GM19438 (cell line): ENCODE data around the gene GTF2A2.
"Not testable (repeated sequence)": the region's sequence is repeated elsewhere in the genome, so short reads cannot be mapped to it uniquely, and the experiment has no call there.

Experiments
- ATAC-seq: cut with Tn5 transposase; IDR thresholded peaks from one replicate; pipeline ENCODE4 v1.9.1; 2021; ENCODE audit warnings: low read depth; ENCODE audit not compliant: unreplicated experiment

The GTF2A2 gene

DNA sequence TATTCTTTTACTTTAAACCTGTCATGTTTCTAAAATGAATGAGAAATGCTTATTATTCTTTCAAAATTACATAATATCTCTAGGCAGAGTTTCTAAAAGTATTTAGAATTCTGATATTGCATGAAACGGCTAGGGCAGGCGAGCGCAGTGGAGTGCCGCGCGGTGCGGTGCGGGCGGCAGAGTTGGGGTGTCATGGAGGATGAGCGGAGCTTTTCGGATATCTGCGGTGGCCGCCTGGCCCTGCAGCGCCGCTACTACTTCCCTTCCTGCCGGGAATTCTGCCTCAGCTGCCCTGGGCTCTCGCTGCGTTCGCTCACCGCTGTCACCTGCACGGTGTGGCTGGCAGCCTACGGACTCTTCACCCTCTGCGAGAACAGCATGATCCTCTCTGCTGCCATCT, 19.2 kb upstream of the GTF2A2 start:
- no peak for ATAC-seq

DNA sequence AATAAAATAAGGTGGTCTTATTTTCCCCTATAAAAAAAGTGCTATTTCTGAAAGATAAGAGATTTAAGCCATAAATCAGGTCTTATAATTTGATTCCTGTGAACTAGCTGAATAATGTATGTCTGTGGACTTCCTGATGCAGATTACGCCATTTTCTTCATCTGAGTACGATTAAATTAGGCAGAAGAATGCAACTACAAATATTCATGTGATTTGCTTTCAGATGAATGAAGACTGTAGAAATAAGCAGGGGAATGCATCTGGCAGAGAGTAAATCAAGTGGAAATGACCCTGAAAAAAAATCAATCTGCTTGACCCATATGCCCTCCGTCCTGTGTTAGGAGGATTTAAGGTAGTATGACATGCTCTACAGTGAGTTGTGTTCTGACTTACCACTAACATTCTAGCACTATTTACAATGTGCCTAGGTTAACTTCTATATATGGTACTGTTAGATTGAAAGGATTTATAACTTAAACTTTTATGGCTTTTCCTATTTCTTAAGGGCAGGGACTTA, 17.1 kb upstream of the GTF2A2 start:
- ATAC-seq = no peak

DNA sequence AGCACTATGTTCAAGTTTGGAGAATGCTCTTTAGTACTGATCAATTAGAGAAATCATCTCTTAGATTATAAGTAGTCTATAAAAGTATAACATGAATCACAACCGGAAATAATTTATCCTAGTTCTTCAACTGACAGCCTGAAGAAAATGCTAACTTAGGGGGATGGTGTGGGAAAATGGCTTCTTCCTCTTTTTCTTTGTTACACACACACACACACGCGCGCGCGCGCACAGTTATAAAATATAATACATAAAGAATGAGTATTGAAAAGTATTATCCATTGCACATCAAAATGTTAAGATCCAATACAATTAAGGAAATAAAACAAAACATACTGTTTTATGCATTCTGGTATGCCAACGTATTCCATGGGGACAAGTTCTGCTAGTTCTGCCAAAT, 11.2 kb upstream of the GTF2A2 start:
- no peak for ATAC-seq

DNA sequence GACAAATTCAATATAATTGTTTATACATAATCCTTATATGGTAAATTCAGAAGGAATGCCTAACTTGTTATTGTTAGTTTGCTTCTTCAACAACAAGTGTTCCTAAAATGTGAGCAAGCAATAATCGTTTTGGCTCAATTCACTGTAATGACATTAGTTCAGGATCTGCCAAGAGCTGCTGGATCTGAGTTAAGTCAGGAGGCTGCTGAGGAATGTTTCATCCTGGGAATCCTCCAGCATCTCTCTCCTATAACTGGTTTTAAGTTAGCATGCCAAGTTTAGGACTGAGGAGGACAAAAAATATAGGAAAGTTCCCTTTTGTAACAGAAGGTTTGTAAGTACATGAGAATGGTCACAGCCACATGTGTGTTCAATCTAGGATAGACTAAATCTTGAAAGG, 4.9 kb upstream of the GTF2A2 start:
- ATAC-seq = no peak

DNA sequence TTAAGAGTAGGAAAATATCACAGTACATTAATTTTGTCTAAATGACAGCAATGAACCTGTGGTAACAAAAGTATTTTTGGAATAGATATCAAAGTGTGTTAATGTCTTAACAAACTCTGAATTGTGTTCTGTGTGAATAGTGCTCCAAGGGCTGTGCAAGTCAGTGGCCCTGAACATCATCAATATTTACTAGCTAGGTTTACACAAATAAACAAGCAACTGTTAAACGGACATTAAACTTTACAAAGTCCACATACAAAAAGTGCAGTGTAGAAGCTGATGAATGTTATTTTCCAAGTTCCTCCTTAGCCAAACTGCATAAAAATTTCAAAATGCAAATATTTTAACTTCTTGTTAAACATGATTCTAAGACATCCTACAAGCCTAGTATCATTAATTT, 2.1 kb upstream of the GTF2A2 start:
- ATAC-seq = no peak

DNA sequence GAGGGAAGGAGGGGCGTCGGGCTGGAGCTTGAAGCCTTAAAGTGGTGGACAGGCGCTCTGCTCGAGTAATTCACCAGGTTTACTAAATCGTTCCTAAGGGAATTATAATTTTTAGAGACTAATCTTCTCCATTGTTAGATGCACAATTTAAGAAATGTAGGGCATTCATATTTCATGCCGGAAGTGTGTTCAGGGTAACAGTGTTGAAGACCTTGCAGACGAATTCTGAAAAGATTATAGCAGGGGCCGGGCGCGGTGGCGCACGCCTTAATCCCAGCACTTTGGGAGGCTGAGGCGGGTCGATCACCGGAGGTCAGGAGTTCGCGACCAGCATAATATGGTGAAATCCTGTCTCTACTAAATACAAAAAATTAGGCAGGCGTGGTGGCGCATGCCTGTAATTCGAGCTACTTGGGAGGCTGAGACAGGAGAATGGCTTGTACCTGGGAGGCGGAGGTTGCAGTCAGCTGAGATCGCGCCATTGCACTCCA, 365 bp upstream of the GTF2A2 start:
- ATAC-seq = no peak

DNA sequence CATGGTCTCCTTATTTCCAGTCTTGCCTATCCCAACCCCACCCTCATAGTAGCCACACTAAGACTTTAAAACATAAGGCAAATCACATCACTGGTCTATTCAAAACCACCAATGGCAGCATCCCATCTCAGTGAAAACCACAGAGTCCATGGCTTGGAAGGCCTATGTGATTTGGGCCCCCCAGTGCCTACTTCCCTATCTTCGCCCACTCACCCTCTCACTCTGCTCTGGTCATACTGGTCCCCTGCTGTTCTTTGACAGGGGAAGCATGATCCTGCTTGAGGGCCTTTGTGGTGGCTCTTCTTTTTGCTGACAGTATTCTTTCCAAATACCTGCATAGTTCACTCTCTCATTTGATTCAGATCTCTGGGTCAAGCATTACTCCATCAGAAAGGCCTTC, 3.3 kb downstream of the GTF2A2 start:
- no peak for ATAC-seq

DNA sequence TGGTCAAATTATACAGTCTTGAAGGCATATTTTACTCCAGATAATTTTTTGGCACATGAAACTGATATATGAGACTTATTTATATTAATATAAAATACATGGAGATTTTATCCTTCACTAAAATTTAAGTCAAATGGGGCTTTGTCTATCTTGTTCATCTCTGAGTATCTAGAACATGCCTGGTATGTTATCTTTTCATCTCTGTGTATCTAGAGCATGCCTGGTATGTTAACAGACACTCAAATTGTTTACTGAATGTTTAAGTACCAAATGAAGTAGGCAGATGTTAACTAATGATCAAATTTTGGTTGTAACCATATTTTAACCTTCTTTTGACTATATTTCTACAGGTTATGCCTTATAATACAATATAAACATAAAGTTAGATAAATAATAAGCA, 7.7 kb downstream of the GTF2A2 start:
- ATAC-seq = no peak

DNA sequence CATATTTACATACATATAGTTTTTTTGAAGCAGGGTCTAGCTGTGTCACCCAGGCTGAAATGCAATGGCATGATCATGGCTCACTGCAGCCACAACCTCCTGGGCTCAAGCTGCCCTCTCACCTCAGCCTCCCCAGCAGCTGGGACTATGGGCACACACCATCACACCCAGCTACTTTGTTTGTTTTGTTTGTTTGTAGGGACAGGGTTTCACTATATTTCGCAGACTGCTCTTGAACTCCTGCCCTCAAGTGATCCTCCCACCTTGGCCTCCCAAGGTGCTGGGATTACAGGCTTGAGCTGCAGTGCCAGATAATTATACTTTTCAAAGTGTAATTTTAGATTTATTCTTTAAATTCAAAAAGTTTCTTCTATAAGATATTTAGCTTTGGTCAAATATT, 10.2 kb downstream of the GTF2A2 start:
- no peak for ATAC-seq

DNA sequence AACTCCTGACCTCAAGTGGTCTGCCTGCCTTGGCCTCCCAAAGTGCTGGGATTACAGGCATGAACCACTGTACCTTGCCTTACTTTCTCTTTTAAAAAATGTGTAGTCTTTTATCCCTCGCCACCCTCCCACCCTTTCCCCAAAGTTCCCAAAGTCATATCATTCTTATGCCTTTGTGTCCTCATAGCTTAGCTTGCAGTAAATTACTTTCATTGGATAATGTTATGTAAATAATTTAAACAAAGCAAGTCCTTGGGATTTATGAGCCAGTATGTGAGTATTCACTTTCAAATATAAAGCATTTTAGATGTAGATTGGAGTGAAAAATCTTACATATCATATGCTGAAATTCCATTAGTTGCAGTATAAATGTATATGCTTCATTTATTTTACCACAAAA, 11.0 kb downstream of the GTF2A2 start:
- no peak for ATAC-seq

DNA sequence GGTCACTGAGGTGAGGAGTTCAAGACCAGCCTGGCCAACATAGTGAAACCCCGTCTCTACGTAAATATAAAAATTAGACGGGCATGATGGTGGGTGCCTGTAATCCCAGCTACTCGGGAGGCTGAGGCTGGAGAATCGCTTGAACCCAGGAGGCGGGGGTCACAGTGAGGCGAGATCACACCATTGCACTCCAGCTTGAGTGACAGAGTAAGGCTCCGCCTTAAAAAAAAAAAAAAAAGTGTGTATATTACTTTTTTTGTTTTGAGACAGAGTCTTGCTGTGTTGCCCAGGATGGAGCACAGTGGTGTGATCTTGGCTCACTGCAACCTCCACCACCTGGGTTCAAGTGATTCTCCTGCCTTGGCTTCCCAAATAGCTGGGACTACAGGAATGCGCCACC, 11.5 kb downstream of the GTF2A2 start:
- ATAC-seq = not testable (repeated sequence)

DNA sequence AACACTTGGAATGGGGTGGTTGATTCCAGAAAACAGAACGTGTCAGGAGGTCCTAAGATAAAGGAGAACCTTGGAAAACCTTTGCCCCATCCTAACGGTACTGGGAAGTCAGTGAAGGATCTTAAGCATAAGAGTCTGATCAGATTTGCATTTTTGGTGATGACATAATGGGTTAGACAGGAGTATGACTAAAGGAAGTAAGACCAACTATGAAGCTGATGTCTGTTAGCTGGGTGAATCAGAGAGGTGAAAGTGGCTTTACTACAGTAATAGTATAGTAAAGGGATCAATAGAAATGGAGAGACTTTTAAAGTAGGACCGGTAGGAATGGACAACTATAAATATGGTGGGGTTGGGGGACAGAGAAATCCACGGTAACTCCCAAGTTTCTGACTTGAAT, 12.6 kb downstream of the GTF2A2 start:
- no peak for ATAC-seq

DNA sequence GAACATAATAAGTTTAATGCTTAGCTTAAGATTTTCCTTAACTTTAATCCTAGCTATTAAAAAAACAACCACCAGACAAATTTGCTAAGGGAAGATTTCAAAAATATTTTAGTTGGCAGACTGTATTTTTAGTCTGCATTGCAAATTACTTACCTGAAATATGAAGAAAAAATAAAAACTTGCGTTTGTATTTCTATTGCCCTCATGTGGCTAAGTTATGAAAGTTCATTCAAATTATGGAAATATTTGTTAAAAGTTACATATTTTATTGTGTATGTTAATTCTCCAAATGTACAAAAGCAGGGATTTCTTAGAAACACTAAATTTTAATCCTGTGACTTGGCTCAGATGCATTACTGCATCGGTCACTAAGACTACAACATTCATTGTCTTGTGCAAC, 15.0 kb downstream of the GTF2A2 start:
- no peak for ATAC-seq

DNA sequence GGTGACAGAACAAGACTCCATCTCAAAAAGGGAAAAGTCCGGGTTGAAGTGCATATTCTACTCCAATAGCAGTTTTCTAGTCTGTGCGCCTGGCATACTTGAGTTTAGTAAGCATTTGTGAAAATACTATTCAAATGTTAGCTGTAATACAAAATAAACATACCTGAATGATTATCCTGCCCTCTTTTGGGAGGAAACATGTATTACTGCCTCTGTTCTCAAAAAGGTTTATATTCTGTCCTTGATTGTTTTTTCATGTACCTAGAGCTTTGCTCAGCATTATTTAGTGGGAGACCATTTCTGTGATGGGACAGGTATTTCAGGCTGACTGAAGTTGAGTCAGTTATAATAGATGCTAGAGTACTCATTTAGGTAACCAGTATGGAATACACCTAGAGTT, 19.8 kb downstream of the GTF2A2 start:
- ATAC-seq = not testable (repeated sequence)

DNA sequence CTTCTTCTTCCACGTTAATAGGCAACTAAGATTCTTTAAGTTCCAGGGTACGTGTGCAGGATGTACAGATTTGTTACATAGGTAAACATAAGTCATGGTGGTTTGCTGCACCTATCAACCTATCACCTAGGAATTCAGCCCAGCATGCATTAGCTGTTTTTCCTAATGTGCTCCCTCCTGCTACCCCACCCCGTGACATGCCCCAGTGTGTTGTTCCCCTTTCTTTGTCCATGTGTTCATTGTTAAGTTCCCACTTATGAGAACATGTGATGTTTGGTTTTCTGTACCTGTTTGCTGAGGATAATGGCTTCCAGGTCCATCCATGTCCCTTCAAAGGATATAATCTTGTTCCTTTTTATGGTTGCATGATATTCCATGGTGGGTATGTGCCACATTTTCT, 21.1 kb downstream of the GTF2A2 start:
- no peak for ATAC-seq

DNA sequence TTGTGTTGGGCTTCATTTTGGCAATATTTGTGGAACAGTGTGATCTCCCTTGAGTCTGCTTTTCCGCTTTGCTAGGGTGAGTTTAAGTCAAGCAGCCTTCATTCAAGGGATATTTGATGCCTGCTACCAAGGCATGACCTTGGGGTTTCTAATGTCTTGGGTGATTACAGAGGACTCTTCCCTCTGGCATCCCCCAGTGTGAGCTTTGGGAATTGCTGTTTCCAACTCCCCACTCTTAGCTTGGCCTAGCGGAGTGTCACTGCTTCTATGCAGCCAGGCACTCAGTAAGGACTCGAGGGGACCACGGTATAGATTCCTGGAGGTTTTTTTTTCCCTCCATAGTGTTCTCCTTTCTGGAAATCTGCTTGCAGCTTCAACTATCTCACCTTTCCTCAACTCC, 24.6 kb downstream of the GTF2A2 start:
- no peak for ATAC-seq

DNA sequence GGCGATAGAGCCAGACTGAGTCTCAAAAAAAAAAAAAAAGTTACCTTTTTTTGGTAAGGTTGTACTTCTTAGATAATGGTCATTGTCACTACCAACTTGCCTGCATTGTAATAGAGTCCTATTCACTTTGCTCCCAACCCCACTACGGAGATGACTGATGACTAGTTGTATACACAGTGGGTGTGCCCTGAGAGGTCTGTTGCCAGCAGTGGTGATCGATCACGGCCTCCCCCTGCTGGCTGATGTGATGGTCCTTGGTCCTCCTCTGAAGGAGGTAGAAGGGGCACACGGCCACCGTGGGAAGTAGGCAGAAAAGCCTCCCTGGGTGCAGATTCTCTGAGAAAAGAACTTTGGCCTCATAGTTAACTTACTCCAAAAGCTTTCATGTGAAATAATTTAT, 35.0 kb downstream of the GTF2A2 start:
- ATAC-seq = no peak

DNA sequence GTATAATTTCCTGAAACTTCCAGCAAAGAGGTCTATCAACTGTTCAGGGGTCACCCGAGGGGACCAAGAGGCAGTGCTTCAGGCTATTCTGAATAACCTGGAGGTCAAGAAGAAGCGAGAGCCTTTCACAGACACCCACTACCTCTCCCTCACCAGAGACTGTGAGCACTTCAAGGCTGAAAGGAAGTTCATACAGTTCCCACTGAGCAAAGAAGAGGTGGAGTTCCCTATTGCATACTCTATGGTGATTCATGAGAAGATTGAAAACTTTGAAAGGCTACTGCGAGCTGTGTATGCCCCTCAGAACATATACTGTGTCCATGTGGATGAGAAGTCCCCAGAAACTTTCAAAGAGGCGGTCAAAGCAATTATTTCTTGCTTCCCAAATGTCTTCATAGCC, 38.9 kb downstream of the GTF2A2 start:
- no peak for ATAC-seq

DNA sequence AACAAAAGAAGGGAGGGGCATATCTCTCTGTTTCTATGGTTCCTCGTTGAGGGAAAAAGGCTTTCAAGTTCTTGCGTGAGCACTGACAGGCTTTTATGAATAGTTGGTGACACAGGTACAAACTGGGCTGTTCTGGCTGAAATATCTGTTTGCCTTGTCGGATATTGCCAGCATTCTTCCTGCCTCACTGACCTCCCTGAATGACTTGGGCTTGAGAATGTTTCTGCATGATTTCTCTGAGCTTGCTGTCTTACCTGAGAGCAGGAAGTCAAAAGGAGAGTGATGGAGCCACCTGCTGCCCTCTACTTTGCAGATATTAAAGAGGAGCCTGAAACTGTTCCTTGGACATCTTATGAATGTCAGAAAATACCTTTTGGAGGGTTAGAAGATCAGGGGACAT, 40.9 kb downstream of the GTF2A2 start:
- no peak for ATAC-seq

DNA sequence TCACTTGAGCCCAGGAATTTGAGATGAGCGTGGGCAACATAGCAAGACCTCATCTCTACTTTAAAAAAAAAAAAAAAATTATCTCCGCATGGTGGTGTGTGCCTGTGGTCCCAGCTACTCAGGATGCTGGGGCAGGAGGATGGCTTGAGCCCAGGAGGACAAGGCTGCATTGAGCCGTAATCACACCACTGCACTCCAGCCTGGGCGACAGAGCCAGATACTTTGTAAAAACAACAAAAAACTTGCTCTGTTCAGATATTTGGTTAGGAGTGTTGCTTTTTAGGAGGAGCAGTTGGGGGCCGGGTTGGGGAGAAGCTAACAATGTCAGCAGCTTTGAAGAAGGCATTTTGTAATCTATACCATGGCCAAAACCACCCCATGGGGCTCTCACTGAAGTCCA, 41.7 kb downstream of the GTF2A2 start:
- ATAC-seq = no peak

DNA sequence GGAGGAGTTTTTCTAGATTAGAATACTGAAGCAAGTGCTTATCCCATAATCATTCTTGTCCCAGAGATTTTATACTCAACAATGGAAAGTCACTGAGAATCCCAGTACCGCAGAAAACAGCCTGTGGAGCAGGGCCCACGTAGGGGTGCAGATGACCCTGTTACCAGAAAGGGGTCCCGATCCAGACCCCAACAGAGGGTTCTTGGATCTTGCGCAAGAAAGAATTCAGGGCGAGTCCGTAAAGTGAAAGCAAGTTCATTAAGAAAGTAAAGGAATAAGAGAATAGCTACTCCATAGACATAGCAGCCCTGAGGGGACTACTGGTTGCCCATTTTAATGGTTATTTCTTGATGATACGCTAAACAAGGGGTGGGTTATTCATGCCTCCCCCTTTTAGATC, 43.2 kb downstream of the GTF2A2 start:
- no peak for ATAC-seq

DNA sequence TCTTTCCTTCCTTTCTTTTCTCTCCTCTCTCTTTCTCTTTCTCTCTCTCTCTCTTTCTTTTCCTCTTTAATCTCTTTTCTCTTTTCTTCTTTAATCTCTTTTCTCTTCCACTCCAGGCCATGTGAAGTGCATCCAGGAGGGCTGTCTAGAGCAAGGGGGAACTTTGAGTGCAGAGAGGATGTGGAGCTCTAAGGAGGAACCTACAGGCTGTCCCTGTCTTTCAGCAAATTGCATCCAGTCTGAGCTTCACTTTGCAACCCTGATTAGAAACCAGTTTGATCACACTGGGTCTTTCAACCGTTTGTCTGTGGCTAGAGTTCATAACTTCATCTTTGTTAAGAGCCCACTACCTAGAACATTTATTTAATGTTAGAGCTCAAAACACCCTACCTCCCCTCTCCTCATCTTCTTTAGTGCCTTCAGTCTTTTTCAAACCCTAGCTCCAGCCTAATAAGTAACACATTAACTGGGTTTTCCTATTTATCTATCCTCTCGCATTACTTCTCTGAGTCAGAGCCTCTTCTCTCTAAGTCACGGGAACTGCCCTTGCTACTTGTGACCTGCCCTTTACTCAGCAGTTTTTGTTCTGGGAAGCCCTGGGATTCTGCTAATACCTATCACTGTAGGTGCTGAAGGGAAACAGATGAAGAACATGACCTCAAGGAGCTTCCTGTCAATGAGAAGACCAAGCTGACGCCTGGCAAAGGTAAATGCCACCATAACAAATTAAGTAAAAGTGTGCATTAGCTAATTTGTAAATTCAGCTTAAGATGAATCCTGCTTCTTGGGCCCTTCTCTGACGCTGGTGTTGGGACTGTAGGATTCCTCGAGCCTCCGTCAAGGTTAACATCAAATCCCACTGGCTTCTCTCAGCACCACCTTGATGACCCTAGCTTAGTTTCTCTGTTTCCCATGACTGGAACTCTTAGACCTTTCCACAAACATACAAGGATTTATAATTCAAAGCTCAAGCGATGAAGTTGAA, 45.7 kb downstream of the GTF2A2 start, which contains the start of gene GCNT3:
TSS of gene GCNT3 (plus strand) at position 508 of the 985 bp plus-strand sequence. CDS start 6,456 bp downstream, outside the sequence.
- no peak for ATAC-seq
